GM18502 (cell line): ENCODE measurements around the gene SPEG.
"Not testable (repeated sequence)": the region's sequence is repeated elsewhere in the genome, so short reads cannot be mapped to it uniquely, and the experiment has no call there.

Experiments used
- ATAC-seq: cut with Tn5 transposase; IDR thresholded peaks from one replicate; pipeline ENCODE4 v1.9.1; 2021; ENCODE audit warnings: mild to moderate bottlenecking; ENCODE audit not compliant: unreplicated experiment, poor library complexity

SPEG gene

GRCh38 chr2:219404291-219404910 is 30.2 kb upstream of the SPEG start:
- ATAC-seq = no peak

- no peak for ATAC-seq
Measured at GRCh38 chr2:219404954-219405353, 29.7 kb upstream of the SPEG start.

- no peak for ATAC-seq
Measured at GRCh38 chr2:219405451-219405850, 29.2 kb upstream of the SPEG start.

GRCh38 chr2:219405958-219406860 is 28.4 kb upstream of the SPEG start:
- ATAC-seq = no peak

GRCh38 chr2:219406861-219407230 is 27.8 kb upstream of the SPEG start:
- ATAC-seq = no peak

GRCh38 chr2:219407343-219407742 is 27.3 kb upstream of the SPEG start:
- ATAC-seq = not testable (repeated sequence)

GRCh38 chr2:219408204-219408603 is 26.4 kb upstream of the SPEG start:
- ATAC-seq = no peak

GRCh38 chr2:219408631-219409030 is 26.0 kb upstream of the SPEG start:
- ATAC-seq = no peak

- no peak for ATAC-seq
Measured at GRCh38 chr2:219409619-219410018, 25.0 kb upstream of the SPEG start.

- no peak for ATAC-seq
Measured at GRCh38 chr2:219410390-219410789, 24.3 kb upstream of the SPEG start.

- no peak for ATAC-seq
Measured at GRCh38 chr2:219414857-219415256, 19.8 kb upstream of the SPEG start.

GRCh38 chr2:219415580-219416234 is 18.9 kb upstream of the SPEG start:
- no peak for ATAC-seq

- no peak for ATAC-seq
Measured at GRCh38 chr2:219416235-219416602, 18.4 kb upstream of the SPEG start.

GRCh38 chr2:219416938-219417337 is 17.7 kb upstream of the SPEG start:
- ATAC-seq = no peak

GRCh38 chr2:219417374-219417773 is 17.3 kb upstream of the SPEG start:
- ATAC-seq = no peak

- ATAC-seq = no peak
Measured at GRCh38 chr2:219418155-219419011, 16.3 kb upstream of the SPEG start, which contains the start of gene DES. Gene DES (plus strand): TSS chr2:219418377. CDS start chr2:219418463, 86 bp downstream.

- ATAC-seq = no peak
Measured at GRCh38 chr2:219419012-219419324, 15.7 kb upstream of the SPEG start.

- no peak for ATAC-seq
Measured at GRCh38 chr2:219419331-219420197, 15.1 kb upstream of the SPEG start.

- no peak for ATAC-seq
Measured at GRCh38 chr2:219420687-219421086, 14.0 kb upstream of the SPEG start.

GRCh38 chr2:219421323-219421722 is 13.3 kb upstream of the SPEG start:
- ATAC-seq = no peak
